SJCRH30 (cell line): ENCODE measurements around the gene ZBTB7B. TPM values are rescaled to one million over a fixed set of nuclear protein-coding genes. Genes with fewer than 3 reads are reported as not detected.

Experiments
- DNase-seq, 2 experiments: peaks; one replicate each; pipeline ENCODE4 v3.0.0-alpha.2; 2015 to 2020
- H3K27ac ChIP-seq: fragments of 250-450 bp; sonication (Bioruptor Pico); 2 replicates; pipeline ENCODE4 v1.5.1; 2020; ENCODE audit warnings: mild to moderate bottlenecking, moderate library complexity
- H3K27me3 ChIP-seq: fragments of 250-450 bp; sonication (Bioruptor Pico); 2 replicates; pipeline ENCODE4 v1.5.1; 2020; ENCODE audit warnings: mild to moderate bottlenecking, moderate library complexity
- H3K36me3 ChIP-seq: fragments of 250-450 bp; sonication (Bioruptor Pico); 2 replicates; pipeline ENCODE4 v1.5.1; 2020; ENCODE audit warnings: mild to moderate bottlenecking, moderate library complexity
- H3K4me1 ChIP-seq: fragments of 250-450 bp; sonication (Bioruptor Pico); 2 replicates; pipeline ENCODE4 v1.5.1; 2020; ENCODE audit warnings: mild to moderate bottlenecking, moderate library complexity
- H3K4me3 ChIP-seq: fragments of 250-450 bp; sonication (Bioruptor Pico); 2 replicates; pipeline ENCODE4 v1.5.1; 2020; ENCODE audit warnings: mild to moderate bottlenecking, moderate library complexity
- H3K9me3 ChIP-seq: fragments of 250-450 bp; sonication (Bioruptor Pico); replicated peaks from 2 replicates; pipeline ENCODE4 v1.5.1; 2020; ENCODE audit warnings: mild to moderate bottlenecking, moderate library complexity
- total RNA-seq: library from RNA; depleted of rRNA; stranded (reverse); fragments of >200 nt; shearing (Covaris generic); gene quantifications from 2 replicates; pipeline ENCODE4 v1.2.3, GENCODE V29; 2014

Gene ZBTB7B
- total RNA-seq, 1 experiment from 2014 or later: 5.6 TPM

DNA sequence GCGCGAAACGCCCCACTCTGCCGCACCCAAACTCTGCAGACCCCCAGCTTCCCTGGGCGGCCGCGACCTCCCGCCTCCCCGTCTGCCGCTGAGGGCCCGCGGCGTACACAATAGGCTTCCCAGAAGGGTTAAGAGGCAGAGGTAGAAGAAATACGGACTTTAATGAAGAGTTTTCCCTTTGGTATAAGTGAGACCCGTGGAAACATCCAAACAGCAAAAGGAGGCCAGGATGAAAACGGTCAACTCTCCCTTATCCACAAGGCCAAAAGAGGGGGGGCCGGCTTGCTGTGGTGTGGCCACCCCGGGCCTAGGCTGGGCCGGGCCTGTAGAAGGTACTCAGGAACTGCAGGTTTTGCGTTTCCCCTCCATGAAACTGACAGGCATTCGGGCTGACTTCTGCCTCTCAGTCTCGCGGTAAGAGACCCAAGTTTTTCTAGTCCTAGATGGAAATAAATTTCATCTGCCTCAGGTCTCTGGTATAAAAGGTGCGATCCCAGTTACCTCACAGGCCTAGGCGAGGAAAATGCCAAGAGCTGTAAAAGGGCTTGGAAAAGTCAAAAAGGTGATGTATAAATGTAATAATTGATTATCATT lies 40.3 kb upstream of the ZBTB7B start:
- no peaks in the 10 kb centered on the region for H3K9me3 ChIP-seq
- H3K4me3 ChIP-seq: peak overlapping the region; percentile 91
- peaks cover 22% of the 10 kb centered on the region for H3K36me3 ChIP-seq
- no peaks in the 10 kb centered on the region for H3K27me3 ChIP-seq
- peaks cover 6% of the 10 kb centered on the region for H3K4me1 ChIP-seq
- DNase-seq: peak in 1 of 2 experiments; percentile 39
- H3K27ac ChIP-seq: peak overlapping the region; percentile 81

DNA sequence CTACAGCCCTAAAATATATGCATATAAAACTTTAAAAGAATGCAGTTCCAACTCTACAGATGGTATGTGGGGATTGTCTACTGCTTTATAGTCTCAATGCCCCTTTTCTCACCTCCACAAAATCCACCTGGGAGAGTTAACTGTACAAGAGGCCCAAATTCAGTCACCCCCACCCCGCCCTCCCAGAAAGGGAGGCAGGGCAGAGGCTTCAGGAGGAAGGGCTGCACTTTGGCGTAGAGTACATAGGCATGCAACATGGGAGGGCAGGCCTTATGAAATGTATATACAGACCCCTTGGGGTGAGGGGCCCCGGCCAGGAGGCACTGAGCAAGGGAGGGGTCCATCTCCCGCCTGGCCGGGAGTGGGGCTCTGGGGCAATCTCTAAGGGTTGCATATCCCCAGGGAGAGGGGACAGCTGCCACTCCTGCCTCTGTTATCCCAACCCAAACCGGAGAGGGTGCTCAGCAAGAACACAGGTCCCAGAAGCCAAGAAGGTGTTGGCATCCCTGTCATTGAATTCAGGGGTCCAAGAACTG lies 39.7 kb upstream of the ZBTB7B start:
- peak overlapping the region; percentile 91; the same call in 1 of the 2 replicates for H3K4me3 ChIP-seq
- DNase-seq: no peak
- H3K27ac ChIP-seq: no peak overlapping the region
- peaks cover 27% of the 10 kb centered on the region for H3K36me3 ChIP-seq
- H3K9me3 ChIP-seq: no peaks in the 10 kb centered on the region
- H3K27me3 ChIP-seq: no peaks in the 10 kb centered on the region
- H3K4me1 ChIP-seq: peaks cover under 1% of the 10 kb centered on the region

DNA sequence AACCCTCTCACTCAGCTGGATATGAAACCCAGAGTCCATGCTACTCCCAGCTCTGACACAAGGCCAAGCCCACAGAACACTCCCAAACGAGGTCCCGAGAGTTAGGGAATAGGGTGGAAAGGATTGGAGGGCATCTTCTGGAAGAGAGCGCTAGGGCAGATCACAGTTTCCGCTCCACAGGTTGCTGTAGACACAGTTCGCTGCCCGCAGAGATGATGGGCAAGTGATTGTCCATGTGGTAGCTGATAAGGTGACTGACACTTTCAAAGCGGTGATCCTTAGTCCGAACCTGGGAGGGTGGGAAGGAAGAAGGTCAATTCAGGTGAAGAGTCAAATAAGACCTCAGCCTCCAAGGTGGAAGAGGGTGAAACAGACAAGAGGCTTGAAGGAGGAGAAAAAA lies 39.0 kb upstream of the ZBTB7B start:
- H3K4me1 ChIP-seq: peaks cover under 1% of the 10 kb centered on the region; the same call in 1 of the 2 replicates
- no peak overlapping the region for H3K4me3 ChIP-seq
- no peak for DNase-seq
- no peaks in the 10 kb centered on the region for H3K9me3 ChIP-seq
- H3K27me3 ChIP-seq: no peaks in the 10 kb centered on the region
- no peak overlapping the region for H3K27ac ChIP-seq
- H3K36me3 ChIP-seq: peaks cover 33% of the 10 kb centered on the region

DNA sequence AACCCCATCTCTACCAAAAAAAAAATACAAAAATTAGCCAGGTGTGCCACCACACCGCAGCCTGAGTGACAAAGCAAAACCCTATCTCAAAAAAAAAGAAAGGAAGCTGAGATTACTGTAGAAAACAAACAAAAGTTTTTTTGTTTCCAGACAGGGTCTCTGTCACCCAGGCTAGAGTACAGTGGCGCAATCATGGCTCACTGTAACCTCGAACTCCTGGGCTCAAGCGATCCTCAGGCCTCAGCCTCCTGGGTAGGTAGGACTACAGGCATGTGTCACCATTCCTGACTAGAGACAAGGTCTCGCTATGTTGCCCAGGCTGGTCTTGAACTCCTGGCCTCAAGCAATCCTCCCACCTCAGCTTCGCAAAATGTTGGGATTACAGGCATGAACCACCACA lies 38.2 kb upstream of the ZBTB7B start:
- H3K36me3 ChIP-seq: peaks cover 33% of the 10 kb centered on the region
- no peak overlapping the region for H3K4me3 ChIP-seq
- peaks cover 8% of the 10 kb centered on the region; the same call in 1 of the 2 replicates for H3K4me1 ChIP-seq
- no peak overlapping the region for H3K27ac ChIP-seq
- no peaks in the 10 kb centered on the region for H3K9me3 ChIP-seq
- DNase-seq: no peak
- H3K27me3 ChIP-seq: no peaks in the 10 kb centered on the region

DNA sequence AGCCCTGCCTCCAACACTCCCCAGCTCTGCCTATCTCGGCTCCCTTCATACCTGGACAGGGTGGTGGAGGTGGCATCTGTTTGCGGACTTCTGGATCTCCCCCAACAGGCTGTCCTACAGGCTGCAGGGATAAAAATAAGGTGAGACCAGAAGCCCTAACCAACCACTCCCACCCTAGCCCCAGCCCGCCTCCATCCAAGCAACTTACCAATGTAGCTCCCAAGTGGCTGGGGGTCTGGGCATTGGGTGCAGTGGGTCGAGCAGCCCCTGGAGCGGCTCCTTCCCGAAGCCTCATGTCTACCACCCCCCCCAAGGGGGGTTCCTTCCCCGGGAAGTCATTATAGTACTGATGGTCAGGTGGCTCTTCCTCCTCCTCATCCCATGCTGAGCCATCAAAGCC lies 36.5 kb upstream of the ZBTB7B start:
- no peak for DNase-seq
- H3K36me3 ChIP-seq: peaks cover 33% of the 10 kb centered on the region
- H3K27me3 ChIP-seq: no peaks in the 10 kb centered on the region
- H3K27ac ChIP-seq: no peak overlapping the region
- H3K4me1 ChIP-seq: peaks cover 12% of the 10 kb centered on the region
- H3K4me3 ChIP-seq: no peak overlapping the region
- no peaks in the 10 kb centered on the region for H3K9me3 ChIP-seq

DNA sequence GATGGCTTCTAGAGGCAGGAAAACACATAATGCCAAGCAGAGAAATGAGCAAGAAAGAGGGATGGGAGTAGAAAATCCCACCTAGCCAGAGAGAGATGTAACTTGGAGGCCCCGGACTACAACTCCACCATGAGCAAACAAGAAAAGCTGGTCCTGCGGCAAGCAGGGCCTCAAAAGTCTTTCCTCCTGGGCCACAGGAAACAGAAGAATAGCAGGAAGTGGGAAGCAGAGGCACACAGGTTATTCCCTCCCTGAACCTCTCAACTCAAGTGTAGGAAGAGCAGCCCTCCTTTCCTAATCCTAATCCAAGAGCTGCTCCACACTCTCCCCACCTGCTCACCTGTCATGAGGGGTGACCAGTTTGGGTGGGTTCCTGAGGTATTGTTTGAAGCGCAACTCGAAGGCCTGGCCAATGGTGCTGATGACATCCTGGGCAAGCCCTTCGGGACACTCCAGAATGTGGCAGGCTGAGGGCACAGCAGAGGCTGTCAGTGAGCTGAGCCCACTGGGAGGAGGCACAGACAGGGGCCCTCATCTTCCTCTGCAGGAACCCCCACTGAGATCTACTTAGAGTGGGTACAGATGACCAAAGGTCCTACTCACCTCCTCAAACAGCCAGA lies 35.2 kb upstream of the ZBTB7B start:
- peaks cover 20% of the 10 kb centered on the region for H3K4me1 ChIP-seq
- no peak overlapping the region for H3K27ac ChIP-seq
- DNase-seq: no peak
- H3K36me3 ChIP-seq: peaks cover 33% of the 10 kb centered on the region
- no peaks in the 10 kb centered on the region for H3K9me3 ChIP-seq
- no peak overlapping the region for H3K4me3 ChIP-seq
- H3K27me3 ChIP-seq: no peaks in the 10 kb centered on the region

DNA sequence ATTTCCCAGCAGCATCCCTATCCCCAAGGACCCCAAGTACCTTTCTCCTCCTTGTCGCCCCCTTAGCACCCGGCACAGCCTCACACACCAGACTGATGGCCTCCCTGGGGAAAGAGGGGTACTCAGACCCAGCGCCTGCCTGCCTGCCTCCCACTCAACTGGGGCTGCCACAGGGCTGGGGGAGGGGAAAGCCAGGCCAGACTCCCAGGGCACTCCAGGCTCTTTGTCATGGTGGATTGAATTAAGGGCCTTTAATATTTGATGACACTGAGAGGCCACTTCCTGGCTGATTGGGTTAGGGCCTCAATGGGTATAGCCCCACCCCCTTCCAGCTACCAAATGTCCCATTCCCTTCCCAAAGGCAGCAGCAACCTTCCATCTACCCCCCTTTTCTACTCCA lies 33.9 kb upstream of the ZBTB7B start:
- DNase-seq: peak; percentile 34 to 75
- H3K27me3 ChIP-seq: no peaks in the 10 kb centered on the region
- H3K36me3 ChIP-seq: peaks cover 33% of the 10 kb centered on the region
- H3K9me3 ChIP-seq: no peaks in the 10 kb centered on the region
- peak overlapping the region; percentile 64 for H3K27ac ChIP-seq
- peaks cover 25% of the 10 kb centered on the region for H3K4me1 ChIP-seq
- peak overlapping the region; percentile 48 for H3K4me3 ChIP-seq

DNA sequence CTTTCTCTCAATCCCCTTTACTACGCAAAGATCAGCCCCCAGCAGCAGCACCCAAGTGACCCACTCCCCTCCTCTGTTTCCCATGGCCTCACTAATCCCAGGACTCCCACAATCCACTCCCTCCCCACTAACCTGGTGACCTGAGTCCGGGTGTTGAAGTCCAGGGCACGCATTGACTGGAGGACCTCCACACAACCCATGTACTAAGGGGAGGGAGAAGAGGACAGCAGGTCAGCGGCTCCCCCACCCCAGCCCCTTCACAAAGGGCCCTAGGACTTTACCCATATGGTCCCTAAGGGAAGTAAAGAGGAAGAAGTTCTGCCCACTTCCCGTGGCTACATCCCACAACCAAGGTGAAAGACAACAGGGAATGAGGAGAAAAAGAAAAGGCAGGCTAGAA lies 33.4 kb upstream of the ZBTB7B start:
- H3K4me3 ChIP-seq: peak overlapping the region; percentile 48
- peaks cover 25% of the 10 kb centered on the region for H3K4me1 ChIP-seq
- H3K36me3 ChIP-seq: peaks cover 33% of the 10 kb centered on the region
- H3K27me3 ChIP-seq: no peaks in the 10 kb centered on the region
- no peaks in the 10 kb centered on the region for H3K9me3 ChIP-seq
- peak overlapping the region; percentile 64 for H3K27ac ChIP-seq
- DNase-seq: no peak

DNA sequence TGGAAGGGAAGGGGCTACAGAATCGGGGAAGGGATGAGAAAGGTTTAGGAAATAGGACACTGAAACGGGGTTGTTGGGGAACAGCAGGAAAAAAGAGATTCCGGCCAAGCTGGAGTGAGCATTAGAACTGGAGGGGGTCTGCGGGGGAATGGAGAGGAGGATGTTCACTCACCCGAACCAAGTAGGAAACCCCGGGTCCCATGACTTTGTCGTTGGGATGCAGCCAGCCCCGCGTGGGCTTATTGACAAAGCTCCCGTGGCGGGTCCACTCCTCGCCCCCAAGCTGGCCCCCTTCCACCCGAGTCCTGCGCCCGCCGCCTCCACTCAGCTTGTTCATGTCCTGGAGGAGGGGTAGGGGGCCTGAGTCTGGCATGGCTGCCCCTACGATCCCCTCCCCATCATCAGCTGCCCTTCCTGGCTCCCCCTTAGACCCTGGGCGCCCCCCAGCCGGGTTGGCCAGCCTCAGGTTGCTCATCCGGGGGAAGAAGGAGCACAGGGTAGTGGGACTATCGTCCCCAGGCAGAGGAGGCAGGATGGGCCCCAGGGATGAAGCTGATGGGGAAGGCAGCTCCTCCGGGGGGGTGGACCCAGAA lies 32.6 kb upstream of the ZBTB7B start:
- H3K36me3 ChIP-seq: peaks cover 27% of the 10 kb centered on the region
- no peaks in the 10 kb centered on the region for H3K9me3 ChIP-seq
- H3K4me1 ChIP-seq: peaks cover 25% of the 10 kb centered on the region
- H3K4me3 ChIP-seq: peak overlapping the region; percentile 48
- DNase-seq: no peak
- peak overlapping the region; percentile 76; the same call in 1 of the 2 replicates for H3K27ac ChIP-seq
- no peaks in the 10 kb centered on the region for H3K27me3 ChIP-seq

DNA sequence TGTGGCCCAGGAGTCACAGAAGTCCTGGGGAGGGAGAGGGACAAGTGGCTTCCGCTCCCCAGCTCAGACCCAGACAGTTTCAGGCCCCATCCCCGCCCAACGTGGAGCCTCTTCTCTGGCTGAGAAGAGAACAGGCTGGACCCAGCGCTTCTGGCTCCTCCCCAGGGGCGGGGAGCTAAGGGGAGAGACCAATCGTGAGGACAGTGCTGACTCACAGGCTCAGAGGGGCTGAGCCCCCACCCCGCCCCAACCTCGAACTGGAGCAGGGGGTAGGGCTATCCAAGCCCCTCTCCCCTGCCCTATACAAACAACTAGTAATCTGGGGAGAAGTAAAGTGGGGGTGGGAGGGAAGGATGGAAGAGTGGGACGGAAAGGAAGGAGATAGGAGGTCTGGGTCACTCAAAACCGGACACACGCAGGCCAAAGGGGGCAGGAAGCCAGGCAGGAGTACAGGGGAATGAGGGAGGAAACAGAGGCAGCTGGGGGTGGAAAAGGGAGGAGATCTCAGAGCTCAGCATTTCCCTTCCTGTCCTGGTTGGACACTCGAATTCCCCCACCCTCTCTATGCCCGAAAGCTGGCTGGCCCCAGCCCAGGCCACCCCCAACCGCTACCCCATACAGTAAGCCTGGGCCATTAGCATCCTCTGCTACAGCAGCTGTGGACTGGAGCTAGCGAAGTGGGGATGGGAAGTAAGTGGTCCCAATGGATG lies 31.8 kb upstream of the ZBTB7B start, which contains the start of gene SHC1:
SHC1 (minus strand) TSS at position 117 of the 710 bp plus-strand sequence. CDS start 221 bp downstream, outside the sequence.
- peaks cover 25% of the 10 kb centered on the region for H3K4me1 ChIP-seq
- no peaks in the 10 kb centered on the region for H3K27me3 ChIP-seq

DNA sequence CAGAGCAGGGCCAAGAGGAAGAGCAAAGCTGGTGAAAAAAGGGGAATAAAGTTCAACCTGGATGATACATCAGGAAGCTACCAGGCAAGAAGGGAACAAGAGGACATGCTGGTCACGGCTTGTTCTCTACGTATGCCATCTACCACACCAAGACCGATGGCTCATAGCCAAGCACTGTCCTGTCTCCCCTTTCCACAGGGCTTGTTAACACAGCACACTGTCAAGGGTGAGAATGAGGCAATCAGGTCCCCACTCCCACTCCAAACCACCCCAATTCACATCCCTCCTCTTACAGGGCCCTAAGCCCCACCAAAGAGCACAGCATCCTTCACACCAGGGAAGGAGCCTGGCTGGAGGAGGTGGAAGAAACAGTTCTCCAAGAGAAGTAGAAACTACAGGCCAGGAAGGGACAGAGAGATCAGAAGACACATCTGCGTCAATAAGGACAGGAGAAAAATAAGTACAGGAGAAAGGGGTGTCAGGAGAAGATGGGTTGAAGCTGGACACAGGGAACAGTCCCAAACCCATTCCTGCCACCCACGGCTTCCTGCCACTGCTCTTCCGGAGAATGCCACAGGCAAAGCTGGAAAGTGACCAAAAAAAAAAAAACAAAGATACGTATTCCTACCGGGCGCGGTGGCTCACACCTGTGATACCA lies 31.1 kb upstream of the ZBTB7B start:
- H3K4me3 ChIP-seq: peak overlapping the region; percentile 48
- H3K36me3 ChIP-seq: peaks cover 19% of the 10 kb centered on the region; the same call in 1 of the 2 replicates
- no peaks in the 10 kb centered on the region for H3K9me3 ChIP-seq
- peak overlapping the region; percentile 76 for H3K27ac ChIP-seq
- H3K4me1 ChIP-seq: peaks cover 25% of the 10 kb centered on the region
- DNase-seq: no peak
- H3K27me3 ChIP-seq: no peaks in the 10 kb centered on the region

More for the DNA sequence above, 31.8 kb upstream of the ZBTB7B start, which contains the start of gene SHC1:
- Histone ChIP-seq H3K4me3 (peak within 1 kb of the TSS; percentile 48), H3K27ac (peak within 1 kb of the TSS; percentile 76), H3K9me3 (no peaks in the 10 kb centered on the region), H3K36me3 (peaks cover 20% of the 10 kb centered on the region)
- DNase-seq: peak; percentile 92 to 93

DNA sequence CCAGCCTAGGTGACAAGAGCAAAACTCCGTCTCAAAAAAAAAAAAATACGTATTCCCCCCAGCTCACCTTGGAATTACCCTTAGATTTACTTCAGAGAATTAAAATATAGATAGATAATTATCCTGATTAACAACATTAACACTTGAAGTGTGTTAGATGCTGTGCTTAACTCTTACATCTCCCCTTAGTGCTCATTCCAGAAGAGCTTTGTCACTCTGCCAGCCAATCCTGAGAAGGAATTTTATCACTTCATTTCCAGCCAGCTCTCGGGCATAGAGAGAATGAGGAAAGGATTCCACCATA lies 30.4 kb upstream of the ZBTB7B start:
- Histone ChIP-seq H3K4me3 (peak overlapping the region; percentile 70), H3K9me3 (no peaks in the 10 kb centered on the region), H3K4me1 (peaks cover 25% of the 10 kb centered on the region), H3K36me3 (peaks cover 12% of the 10 kb centered on the region; the same call in 1 of the 2 replicates), H3K27ac (peak overlapping the region; percentile 95), H3K27me3 (no peaks in the 10 kb centered on the region)
- DNase-seq: no peak

DNA sequence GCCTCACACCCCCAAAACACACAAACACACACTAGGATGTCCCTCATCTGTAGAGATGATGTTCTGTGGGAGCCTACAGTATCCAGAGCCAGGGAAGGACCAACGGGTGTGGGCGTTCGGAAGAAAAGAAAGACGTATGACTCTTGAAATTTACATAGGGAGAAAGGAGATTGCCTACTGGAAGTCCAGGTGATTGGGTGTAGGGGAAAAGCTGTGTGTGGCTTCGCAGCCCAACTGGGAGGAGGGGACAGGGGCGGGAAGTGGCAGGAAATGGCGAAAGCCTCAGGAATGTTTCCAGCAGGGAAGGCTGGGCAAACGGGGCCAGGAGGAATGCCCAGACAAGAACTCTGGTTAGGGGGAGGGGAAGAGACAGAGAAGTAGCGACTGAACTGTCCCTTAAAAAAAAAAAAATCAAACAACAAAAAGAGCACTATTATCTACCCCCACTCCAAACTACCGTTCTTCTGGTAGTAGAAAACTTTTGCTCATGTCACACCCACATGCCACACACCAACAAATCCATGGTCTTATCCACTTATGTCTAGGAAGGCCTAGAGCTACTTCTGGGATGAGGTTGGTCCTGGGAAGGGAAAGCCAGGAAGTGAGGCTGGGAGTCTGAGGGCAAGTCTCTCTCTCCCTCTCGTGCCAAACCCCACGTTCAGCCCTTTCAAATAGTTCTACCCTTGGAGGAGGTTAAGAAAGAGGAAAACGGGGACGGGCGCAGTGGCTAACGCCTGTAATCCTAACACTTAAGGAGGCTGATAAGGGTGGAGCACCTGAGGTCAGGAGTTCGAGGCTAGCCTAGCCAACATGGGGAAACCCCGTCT lies 29.9 kb upstream of the ZBTB7B start:
- Histone ChIP-seq H3K27me3 (no peaks in the 10 kb centered on the region), H3K9me3 (no peaks in the 10 kb centered on the region), H3K4me3 (peak overlapping the region; percentile 70), H3K27ac (peak overlapping the region; percentile 95), H3K4me1 (peaks cover 25% of the 10 kb centered on the region), H3K36me3 (peaks cover 8% of the 10 kb centered on the region; the same call in 1 of the 2 replicates)
- DNase-seq: peak; percentile 87
